H1 (cell line): ENCODE data around the gene FAM120B. TPM values are rescaled to one million over a fixed set of nuclear protein-coding genes. Genes with fewer than 3 reads are reported as not detected.
"Not testable (repeated sequence)": the region's sequence is repeated elsewhere in the genome, so short reads cannot be mapped to it uniquely, and the experiment has no call there.

ENCODE experiments used
- CTCF ChIA-PET: fragments of 300-600 bp; sonication (Branson Sonifier 250); formaldehyde crosslinking; loops from one replicate; lab custom pipeline; 2021; ENCODE audit not compliant: partially characterized antibody; lab: Charles Lee
- POLR2A ChIA-PET: fragments of 300-600 bp; sonication (Branson Sonifier 250); formaldehyde crosslinking; loops from one replicate; lab custom pipeline; 2021; ENCODE audit warnings: inconsistent platforms; ENCODE audit not compliant: partially characterized antibody; lab: Charles Lee
- DNase-seq, 2 experiments: peaks; one replicate each; pipeline versions ENCODE4 v3.0.0 to v3.0.0-alpha.2; 2010 to 2022; ENCODE audit warnings: low spot score in 2 of 2, low read depth in 1 of 2, mixed read lengths in 1 of 2
- FAIRE-seq: peaks from 2 replicates; lab custom pipeline; 2011; peaks lifted over from hg19 to GRCh38; lab: Jason Lieb, UNC
- H2AFZ ChIP-seq: 2 replicates; pipeline ENCODE4 v1.8.1; 2012; ENCODE audit warnings: low read length, inconsistent platforms
- H2AK5ac ChIP-seq: 2 replicates; pipeline ENCODE4 v1.6.1; 2013; ENCODE audit warnings: low read depth, low read length
- H2BK120ac ChIP-seq: replicated peaks from 2 replicates; pipeline ENCODE3; 2013; ENCODE audit warnings: low read depth, low read length, inconsistent platforms
- H2BK12ac ChIP-seq: 2 replicates; pipeline ENCODE4 v1.6.1; 2013; ENCODE audit warnings: low read depth, low read length
- H2BK15ac ChIP-seq: 2 replicates; pipeline ENCODE4 v1.6.1; 2013; ENCODE audit warnings: low read length
- H2BK20ac ChIP-seq: 2 replicates; pipeline ENCODE4 v1.6.1; 2013; ENCODE audit warnings: low read length
- H2BK5ac ChIP-seq: 2 replicates; pipeline ENCODE4 v1.6.1; 2013; ENCODE audit warnings: low read depth, low read length
- H3K14ac ChIP-seq: 2 replicates; pipeline ENCODE4 v1.6.1; 2013; ENCODE audit warnings: inconsistent platforms; ENCODE audit not compliant: insufficient read length
- H3K18ac ChIP-seq: 2 replicates; pipeline ENCODE4 v1.6.1; 2013; ENCODE audit warnings: low read length; ENCODE audit errors: extremely low read depth
- H3K23ac ChIP-seq: 2 replicates; pipeline ENCODE4 v1.6.1; 2013; ENCODE audit warnings: inconsistent platforms; ENCODE audit not compliant: insufficient read length
- H3K23me2 ChIP-seq: 2 replicates; pipeline ENCODE4 v1.6.1; 2013; ENCODE audit warnings: low read depth, low read length
- H3K27ac ChIP-seq: 2 replicates; pipeline ENCODE4 v1.6.1; 2011; ENCODE audit warnings: low read depth, low read length, inconsistent platforms
- H3K27me3 ChIP-seq, 4 experiments: replicated peaks in 1 of 4; 1 replicate in 1 of 4; 2 replicates in 3 of 4; pipeline versions ENCODE4 v1.6.1 to v1.8.1; 2011 to 2013; ENCODE audit warnings: low read length in 3 of 4, mild to moderate bottlenecking in 3 of 4, inconsistent platforms in 2 of 4, mixed read lengths in 2 of 4, moderate library complexity in 1 of 4; ENCODE audit not compliant: control insufficient read depth in 3 of 4, insufficient read depth in 3 of 4; ENCODE audit errors: extremely low read depth in 1 of 4
- H3K36me3 ChIP-seq, 4 experiments: 2 replicates each; pipeline versions ENCODE4 v1.6.1 to v1.8.1; 2011 to 2013; ENCODE audit warnings: mild to moderate bottlenecking in 4 of 4, low read length in 3 of 4, moderate library complexity in 2 of 4, control low read depth in 1 of 4, inconsistent platforms in 1 of 4; ENCODE audit not compliant: insufficient read depth in 4 of 4, control insufficient read depth in 2 of 4
- H3K4ac ChIP-seq: replicated peaks from 2 replicates; pipeline ENCODE3; 2013; ENCODE audit warnings: low read length, low read depth, mixed read lengths, inconsistent platforms; ENCODE audit not compliant: insufficient read length
- H3K4me1 ChIP-seq, 4 experiments: replicated peaks in 1 of 4; 1 replicate in 1 of 4; 2 replicates in 3 of 4; pipeline versions ENCODE4 v1.6.1 to v1.8.1; 2011 to 2013; ENCODE audit warnings: low read length in 3 of 4, inconsistent platforms in 2 of 4, mixed read lengths in 1 of 4; ENCODE audit not compliant: insufficient read depth in 4 of 4, control insufficient read depth in 3 of 4
- H3K4me2 ChIP-seq, 2 experiments: 2 replicates each; pipeline versions ENCODE4 v1.6.1 to v1.8.1; 2011 to 2013; ENCODE audit warnings: low read depth in 2 of 2, low read length in 2 of 2, control low read depth in 1 of 2, inconsistent platforms in 1 of 2, mild to moderate bottlenecking in 1 of 2; ENCODE audit not compliant: insufficient read depth in 1 of 2
- H3K4me3 ChIP-seq, 4 experiments: fragments of 200-600, 300-600 bp in 1 of 4; sonication (generic), shearing (Covaris generic), sonication (Bioruptor Twin) in 1 of 4; 2 replicates each; pipeline versions ENCODE4 v1.5.1 to v1.8.1; 2011 to 2016; ENCODE audit warnings: low read length in 4 of 4, low read depth in 3 of 4, control low read depth in 2 of 4, inconsistent platforms in 2 of 4, mild to moderate bottlenecking in 2 of 4, mixed read lengths in 1 of 4, moderate library complexity in 1 of 4; ENCODE audit not compliant: insufficient read depth in 2 of 4; ENCODE audit errors: extremely low read depth in 1 of 4
- H3K56ac ChIP-seq: replicated peaks from 2 replicates; pipeline ENCODE3; 2013; ENCODE audit warnings: low read depth, mild to moderate bottlenecking, mixed read lengths, low read length, inconsistent platforms; ENCODE audit not compliant: insufficient read length
- H3K79me1 ChIP-seq: 2 replicates; pipeline ENCODE4 v1.6.1; 2013; ENCODE audit warnings: low read depth, low read length, control low read depth
- H3K79me2 ChIP-seq, 2 experiments: 2 replicates each; pipeline versions ENCODE4 v1.6.1 to v1.8.1; 2012 to 2013; ENCODE audit warnings: low read length in 2 of 2, mild to moderate bottlenecking in 2 of 2, inconsistent platforms in 1 of 2; ENCODE audit not compliant: insufficient read depth in 2 of 2, control insufficient read depth in 1 of 2
- H3K9ac ChIP-seq, 4 experiments: replicated peaks in 1 of 4; 1 replicate in 1 of 4; 2 replicates in 3 of 4; pipeline versions ENCODE4 v1.6.1 to v1.8.1; 2011 to 2013; ENCODE audit warnings: low read depth in 3 of 4, low read length in 3 of 4, control low read depth in 2 of 4, mild to moderate bottlenecking in 2 of 4, moderate library complexity in 2 of 4, inconsistent platforms in 1 of 4; ENCODE audit errors: extremely low read depth in 1 of 4
- H3K9me3 ChIP-seq, 2 experiments: 2 replicates each; pipeline versions ENCODE4 v1.6.1 to v1.8.1; 2012 to 2013; ENCODE audit warnings: mild to moderate bottlenecking in 2 of 2, moderate library complexity in 2 of 2, control low read depth in 1 of 2, inconsistent platforms in 1 of 2, low read depth in 1 of 2, low read length in 1 of 2, mixed read lengths in 1 of 2; ENCODE audit not compliant: insufficient read depth in 2 of 2
- H4K20me1 ChIP-seq, 2 experiments: replicated peaks in 1 of 2; 2 replicates each; pipeline versions ENCODE3 to v1.8.1; 2011 to 2013; ENCODE audit warnings: inconsistent platforms in 2 of 2, low read length in 2 of 2, mild to moderate bottlenecking in 1 of 2; ENCODE audit not compliant: insufficient read depth in 2 of 2, control insufficient read depth in 1 of 2
- H4K5ac ChIP-seq: 2 replicates; pipeline ENCODE4 v1.6.1; 2013; ENCODE audit warnings: low read length, low read depth, mixed read lengths, inconsistent platforms; ENCODE audit not compliant: insufficient read length
- H4K8ac ChIP-seq: 2 replicates; pipeline ENCODE4 v1.8.0; 2013; ENCODE audit warnings: mild to moderate bottlenecking, moderate library complexity, low read length, inconsistent platforms; ENCODE audit not compliant: insufficient read depth; ENCODE audit errors: extremely low read depth
- H4K91ac ChIP-seq: replicated peaks from 2 replicates; pipeline ENCODE3; 2013; ENCODE audit warnings: low read length, mixed read lengths, inconsistent platforms; ENCODE audit not compliant: insufficient read length
- WGBS, 2 experiments: shearing (Covaris generic) in 1 of 2; methylation state at CpG; one replicate each; pipeline versions ENCODE4 v1.1.6 to v1.1.7; 2013 to 2015; ENCODE audit warnings: low lambda C conversion rate in 2 of 2, mixed read lengths in 2 of 2, inconsistent platforms in 1 of 2, low coverage in 1 of 2, missing lambda C conversion rate in 1 of 2; ENCODE audit not compliant: insufficient replicate concordance in 2 of 2, insufficient coverage in 1 of 2, insufficient read length in 1 of 2; ENCODE audit errors: extremely low coverage in 1 of 2, missing lambda C conversion rate in 1 of 2; 5-methylcytosine and 5-hydroxymethylcytosine counted together
- polyA plus RNA-seq, 7 experiments: library from polyadenylated mRNA; depleted of rRNA in 3 of 7; stranded (reverse) in 5 of 7; unstranded in 2 of 7; fragments of >200 nt in 5 of 7; fragments of 200-250 nt in 2 of 7; gene quantifications; 1 replicate in 5 of 7; 2 replicates in 1 of 7; 4 replicates in 1 of 7; pipeline versions ENCODE4 v1.2.1 to v1.2.3, GENCODE V29; 2011 to 2013; ENCODE audit warnings: missing spikeins in 2 of 7, mixed read lengths in 2 of 7
- total RNA-seq: library from RNA; stranded (reverse); fragmentation: NEBNext Ultra II Directional; extraction: Animal tissue kit (Norgen Biotek cat#: 25700); gene quantifications from 2 replicates; pipeline ENCODE4 v1.2.1, GENCODE V29; 2021

Gene FAM120B
- total and polyA plus RNA-seq, 2 of the 8 experiments (the other 6 are each of a cell fraction or from before 2014, with no cell fraction given), result 5.1 to 12.5 TPM

GRCh38 chr6:170335199-170335598 lies 28.6 kb downstream of the FAM120B start:
- H2BK5ac ChIP-seq, FAIRE-seq, H4K8ac ChIP-seq: not testable (repeated sequence)

More at GRCh38 chr6:170335199-170335598, 28.6 kb downstream of the FAM120B start:
- H4K5ac ChIP-seq, H3K4me2 ChIP-seq, H2BK15ac ChIP-seq, H2AK5ac ChIP-seq, H3K79me2 ChIP-seq, H2BK12ac ChIP-seq, H3K9me3 ChIP-seq, H2BK20ac ChIP-seq, H2BK120ac ChIP-seq, H3K18ac ChIP-seq, H4K20me1 ChIP-seq, H3K27me3 ChIP-seq, H2AFZ ChIP-seq, H3K14ac ChIP-seq, H3K27ac ChIP-seq, CTCF ChIA-PET, H3K4ac ChIP-seq, H3K4me3 ChIP-seq, H4K91ac ChIP-seq, H3K79me1 ChIP-seq, POLR2A ChIA-PET, H3K9ac ChIP-seq, DNase-seq, H3K4me1 ChIP-seq, H3K56ac ChIP-seq, H3K23ac ChIP-seq, H3K23me2 ChIP-seq: not testable (repeated sequence)
- peaks cover 0 to 11% (median 2%) of the 10 kb centered on the region in 4 experiments; a peak in 2 of 8 replicates for H3K36me3 ChIP-seq
- WGBS, 2 experiments, result 97% methylated on average over 2 of the region's 3 CpGs; no CpG with 5 or more reads in 1 of the 2 experiments
